ENCODE results near the gene CD58. TPM values are rescaled to one million over a fixed set of nuclear protein-coding genes. Genes with fewer than 3 reads are reported as not detected.

The CD58 gene
- polyA plus RNA-seq, 1 of the 3 experiments (the other 2 are of a cell fraction), result 18.1 TPM

GRCh38 chr1:116508984-116509980 is 61.5 kb downstream of the CD58 start:
- CTCF ChIA-PET, result interaction anchor here (2.5 to 29.6 kb wide), 3 partner anchors 11 to 363 kb away, joined by 10 to 1099 read pairs (median 21); no protein-coding TSS in a partner anchor
- Histone ChIP-seq H3K27ac (ENCODE audit: low read depth in 2 of 2, low read length in 1 of 2) (peak overlapping the region; percentile 29 to 97; a peak in 3 of 4 replicates), H3K4me3 (ENCODE audit: low read depth in 2 of 2, low read length in 1 of 2) (no peak overlapping the region), H4K20me1 (ENCODE audit: insufficient read depth) (no peaks in the 10 kb centered on the region), H3K9me3 (no peaks in the 10 kb centered on the region), H3K36me3 (replicated peaks in 1 of 2; ENCODE audit: control insufficient read depth in 1 of 2, insufficient read depth in 2 of 2, low read length in 1 of 2) (no peaks in the 10 kb centered on the region), H3K79me2 (ENCODE audit: insufficient read depth) (no peaks in the 10 kb centered on the region), H2AFZ (ENCODE audit: low read depth) (peak overlapping the region; percentile 45; the same call in 1 of the 2 replicates), H3K9me2 (no peaks in the 10 kb centered on the region), H3K4me1 (ENCODE audit: control insufficient read depth in 1 of 2, insufficient read depth in 2 of 2, low read depth in 1 of 2, low read length in 1 of 2) (peaks cover 21 to 25% of the 10 kb centered on the region in 2 experiments; a peak in 3 of 4 replicates), H3K9ac (peak overlapping the region; percentile 65; the same call in 1 of the 2 replicates), H3K27me3 (ENCODE audit: insufficient read depth) (no peaks in the 10 kb centered on the region), H3F3A (replicated peaks; ENCODE audit: insufficient read depth) (peaks cover 29% of the 10 kb centered on the region), H3K4me2 (peak overlapping the region; percentile 68)
- no peak for DNase-seq
- WGBS (ENCODE audit: low lambda C conversion rate), result 26% methylated on average over 3 of the region's 3 CpGs
- POLR2A ChIA-PET, result no interaction called here
- TF ChIP-seq ZBTB33 (IDR thresholded peaks at IDR 0.05; ENCODE audit: borderline replicate concordance, low read depth) (no peak), TEAD4 (IDR thresholded peaks at IDR 0.05; ENCODE audit: borderline replicate concordance, insufficient read depth) (peak; percentile 19; the same call in 1 of the 2 replicates), PBX3 (IDR thresholded peaks at IDR 0.05) (peak; percentile 14; the same call in 1 of the 2 replicates), USF2 (IDR thresholded peaks at IDR 0.05; ENCODE audit: borderline replicate concordance, low read depth, low read length) (no peak), MEF2A (IDR thresholded peaks at IDR 0.05; ENCODE audit: borderline replicate concordance, low read depth) (no peak), POLR2AphosphoS5 (IDR thresholded peaks at IDR 0.05; ENCODE audit: low read depth, low read length) (no peak), FOSL2 (IDR thresholded peaks at IDR 0.05; ENCODE audit: borderline replicate concordance, low read depth) (peak; percentile 76), SIN3A (IDR thresholded peaks at IDR 0.05; ENCODE audit: borderline replicate concordance, low read depth, low read length) (no peak), TCF12 (IDR thresholded peaks at IDR 0.05) (peak; percentile 56), NRF1 (IDR thresholded peaks at IDR 0.05; ENCODE audit: low read depth, low read length) (no peak), NFIC (IDR thresholded peaks at IDR 0.05; ENCODE audit: borderline replicate concordance) (peak; percentile 96), FOXM1 (IDR thresholded peaks at IDR 0.05; ENCODE audit: low read depth) (peak; percentile 42; the same call in 1 of the 2 replicates), RXRA (IDR thresholded peaks at IDR 0.05; ENCODE audit: borderline replicate concordance, low read depth) (peak; percentile 44; the same call in 1 of the 2 replicates), RAD21 (IDR thresholded peaks at IDR 0.05; ENCODE audit: low read length) (no peak), ELF1 (IDR thresholded peaks at IDR 0.05) (no peak), RCOR1 (IDR thresholded peaks at IDR 0.05; ENCODE audit: low read length) (no peak), GATA2 (CRISPR knock-in tag; IDR thresholded peaks at IDR 0.05) (no peak), USF1 (IDR thresholded peaks at IDR 0.05; ENCODE audit: borderline replicate concordance, low read depth) (no peak), IRF3 (IDR thresholded peaks at IDR 0.05; ENCODE audit: low read depth, low read length) (no peak), RFX5 (IDR thresholded peaks at IDR 0.05; ENCODE audit: low read length) (no peak), JUND (IDR thresholded peaks at IDR 0.05) (peak; percentile 67), SMC3 (IDR thresholded peaks at IDR 0.05; ENCODE audit: low read depth, low read length) (no peak), YY1 (IDR thresholded peaks at IDR 0.05; ENCODE audit: low read depth) (no peak), EZH2phosphoT487 (IDR thresholded peaks at IDR 0.05; ENCODE audit: borderline replicate concordance, low read depth) (no peak), FOXJ3 (CRISPR knock-in tag; IDR thresholded peaks at IDR 0.05) (no peak), TAF1 (IDR thresholded peaks at IDR 0.05; ENCODE audit: borderline replicate concordance, low read depth, low read length) (no peak), EP300 (IDR thresholded peaks at IDR 0.05; ENCODE audit: borderline replicate concordance in 1 of 2, low read depth in 1 of 2, low read length in 1 of 2) (peak in 1 of 2 experiments; percentile 59; a peak in 1 of 4 replicates)
